Dermis blood vessel endothelial cell (primary cell): ENCODE results near the gene ZSCAN5B. TPM values are rescaled to one million over a fixed set of nuclear protein-coding genes. Genes with fewer than 3 reads are reported as not detected.

Source experiments
- DNase-seq: peaks from one replicate; pipeline ENCODE4 v3.0.0; 2010
- total RNA-seq: library from RNA; depleted of rRNA; stranded (reverse); fragments of >200 nt; gene quantifications from 2 replicates; pipeline ENCODE4 v1.2.3, GENCODE V29; 2014

Gene ZSCAN5B
- total RNA-seq, 1 donor from 2014 or later: not detected

DNA sequence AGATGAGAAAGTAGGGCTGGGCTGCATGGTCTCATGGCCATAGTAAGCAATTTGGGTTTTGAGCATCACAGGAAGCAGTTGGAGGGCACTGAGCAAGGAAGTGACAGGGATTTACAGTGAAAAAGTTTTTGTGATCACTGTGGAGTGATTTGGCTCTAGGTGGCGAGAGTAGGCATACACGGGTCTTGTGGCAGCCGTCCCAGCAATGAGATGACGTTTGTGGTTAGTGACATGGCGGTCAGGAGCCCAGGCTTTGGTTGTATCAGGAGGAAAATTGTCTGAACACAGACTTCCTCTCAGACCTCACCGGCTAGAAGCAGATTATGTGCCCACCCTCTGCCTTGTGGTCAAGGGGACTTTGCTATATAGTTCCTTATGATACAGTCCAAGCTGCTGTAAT, 53.2 kb downstream of the ZSCAN5B start:
- no peak for DNase-seq

DNA sequence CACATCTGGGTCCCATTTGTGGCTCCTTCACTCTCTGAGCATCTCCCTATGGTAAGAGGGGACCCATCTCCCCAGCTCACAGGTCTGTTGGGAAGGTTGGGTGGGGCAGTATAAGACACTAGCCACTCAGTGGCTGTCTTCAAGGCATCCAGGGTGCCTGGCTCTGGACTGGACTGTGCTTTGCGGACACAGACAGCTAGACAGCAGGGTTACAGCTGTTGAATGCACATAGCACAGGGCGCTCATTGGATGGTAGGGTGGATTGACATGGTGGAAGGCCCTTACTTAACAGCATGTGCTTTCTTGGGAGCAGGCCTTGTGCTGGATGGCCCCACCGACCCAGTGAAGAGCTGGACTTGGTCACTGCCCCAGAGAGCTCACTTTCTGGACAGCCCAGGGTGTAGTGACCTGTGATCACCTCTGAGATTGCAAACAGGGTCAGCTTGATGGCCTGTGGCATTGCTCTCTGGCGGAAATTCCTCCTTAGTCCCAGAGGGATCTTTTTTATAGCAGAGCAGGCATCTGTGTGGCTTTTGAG, 54.6 kb downstream of the ZSCAN5B start:
- no peak for DNase-seq

DNA sequence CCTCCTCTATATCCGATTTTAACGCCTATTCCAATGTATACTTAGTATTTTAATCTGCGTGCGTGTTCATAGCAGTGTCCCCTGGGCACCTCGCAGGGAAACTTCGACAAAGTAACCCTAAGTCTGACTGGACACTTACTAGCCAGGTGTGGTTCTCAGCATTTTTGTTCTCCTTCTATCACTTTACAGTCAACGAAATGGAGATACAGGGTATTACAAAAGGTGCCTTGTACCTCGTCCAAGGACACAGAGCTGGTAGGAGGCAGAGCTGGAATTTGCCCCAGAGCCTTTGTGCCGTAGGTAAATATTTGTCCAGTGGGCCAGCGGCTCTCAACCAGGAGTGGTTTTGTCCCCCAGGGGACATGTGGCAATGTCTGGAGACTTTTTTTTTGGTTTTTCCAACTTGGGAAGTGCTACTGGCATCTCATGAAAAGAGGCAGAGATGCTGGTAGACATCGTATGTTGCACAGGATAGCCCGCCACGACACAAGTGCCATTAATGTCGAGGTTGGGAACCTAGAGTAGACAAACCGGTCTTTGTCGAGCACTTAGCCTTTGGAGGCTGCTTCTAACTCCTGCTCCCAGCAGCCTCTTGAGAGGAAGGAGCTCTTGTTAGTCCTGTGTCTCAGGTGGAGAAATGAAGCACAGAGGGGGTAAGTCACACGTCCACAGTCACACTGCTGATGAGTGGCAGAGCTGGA, 55.3 kb downstream of the ZSCAN5B start:
- no peak for DNase-seq

DNA sequence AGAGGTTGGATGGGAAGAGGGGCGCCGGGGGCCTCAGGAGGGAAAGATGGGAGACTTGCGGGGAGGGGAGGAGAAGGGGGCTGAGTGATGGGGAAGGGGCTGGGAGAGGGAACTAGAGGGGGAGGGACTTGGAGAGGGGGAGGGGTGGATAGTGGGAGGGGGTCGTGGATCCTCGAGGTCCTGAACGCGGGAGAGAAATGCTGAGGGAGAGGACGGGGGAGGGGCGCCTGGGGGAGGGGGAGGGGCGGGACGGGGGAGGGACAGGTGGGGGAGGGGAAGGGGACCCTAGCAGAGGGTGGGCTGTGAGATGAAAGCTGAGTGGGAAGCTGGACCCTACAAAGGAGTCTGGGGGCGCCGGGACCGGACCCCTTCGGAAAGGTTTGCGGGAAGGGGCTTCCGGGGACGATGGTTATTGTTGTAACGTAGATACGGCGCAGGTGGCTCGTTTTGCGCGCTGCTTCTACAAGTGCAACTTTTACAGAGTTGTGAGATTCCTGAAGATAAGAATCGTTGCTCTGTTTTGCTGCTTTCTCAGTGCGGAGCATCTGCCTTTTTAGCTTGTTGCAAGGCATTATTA, 56.1 kb downstream of the ZSCAN5B start:
- peak; percentile 26 for DNase-seq

- DNase-seq: peak; percentile 99
Measured at GRCh38 chr19:56140583-56141416, 56.8 kb downstream of the ZSCAN5B start, which contains the start of gene ZNF444. TSS of gene ZNF444 (plus strand) at chr19:56141287. CDS start at chr19:56146912, 5,625 bp downstream.

GRCh38 chr19:56139847-56140582, 57.6 kb downstream of the ZSCAN5B start:
- no peak for DNase-seq

Other genes starting within 250 kb of the ZSCAN5B start
- gene NLRP8, start 250.0 kb downstream of the ZSCAN5B start, total RNA-seq: not detected in 2 replicates
- not detected in 2 replicates for gene NLRP5, start 211.0 kb downstream of the ZSCAN5B start, total RNA-seq
- 30.0 and 41.2 TPM in 2 replicates for gene ZNF787, start 76.5 kb downstream of the ZSCAN5B start, total RNA-seq
- gene ZNF444, start 56.5 kb downstream of the ZSCAN5B start, total RNA-seq: 22.6 and 26.3 TPM in 2 replicates
- gene GALP, start 21.8 kb downstream of the ZSCAN5B start, total RNA-seq: not detected in 2 replicates
- not detected in 2 replicates for gene ZSCAN5C, start 4.5 kb upstream of the ZSCAN5B start, total RNA-seq
- gene EDDM13, start 75.0 kb upstream of the ZSCAN5B start, total RNA-seq: 0.79 and 0.85 TPM in 2 replicates
- 5.4 and 7.5 TPM in 2 replicates for gene ZSCAN5A, start 117.1 kb upstream of the ZSCAN5B start, total RNA-seq
- 2.2 and 2.5 TPM in 2 replicates for gene ZNF582, start 195.8 kb upstream of the ZSCAN5B start, total RNA-seq
- gene ZNF583, start 206.5 kb upstream of the ZSCAN5B start, total RNA-seq: 4.0 and 6.6 TPM in 2 replicates